ENCODE measurements around the gene PRKCE. TPM values are rescaled to one million over a fixed set of nuclear protein-coding genes. Genes with fewer than 3 reads are reported as not detected.

PRKCE gene
- total and polyA plus RNA-seq, 2 of the 8 experiments (the other 6 are each of a cell fraction or from before 2014, with no cell fraction given): 0.54 to 2.1 TPM

DNA sequence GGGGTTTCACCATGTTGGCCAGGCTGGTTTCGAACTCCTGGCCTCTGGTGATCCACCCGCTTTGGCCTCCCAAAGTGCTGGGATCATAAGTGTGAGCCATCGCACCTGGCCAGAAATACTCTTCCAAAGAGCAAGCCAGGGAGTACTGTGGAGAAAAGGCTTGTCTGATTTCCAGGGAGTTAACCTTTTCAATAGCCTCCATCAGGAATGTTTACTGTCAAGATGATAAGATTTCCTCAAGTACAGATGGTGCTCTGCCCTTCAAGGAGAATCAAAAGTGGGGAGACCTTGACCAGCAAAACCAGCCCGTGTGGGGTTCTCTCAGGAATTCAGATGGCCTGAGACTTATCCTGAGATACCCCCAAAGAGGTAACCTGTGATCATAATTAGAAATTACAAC is 237.2 kb downstream of the PRKCE start:
- Histone ChIP-seq H3K36me3 (ENCODE audit: control insufficient read depth in 2 of 4, insufficient read depth in 4 of 4, low read length in 3 of 4) (no peaks in the 10 kb centered on the region), H2BK5ac (ENCODE audit: low read depth, low read length) (no peak overlapping the region), H3K23ac (ENCODE audit: insufficient read length) (no peak overlapping the region), H3K9ac (replicated peaks in 1 of 4; ENCODE audit: extremely low read depth in 1 of 4, low read depth in 3 of 4, low read length in 3 of 4) (no peak overlapping the region), H3K14ac (ENCODE audit: insufficient read length) (no peak overlapping the region), H4K20me1 (replicated peaks in 1 of 2; ENCODE audit: control insufficient read depth in 1 of 2, insufficient read depth in 2 of 2, low read length in 2 of 2) (no peaks in the 10 kb centered on the region), H3K4me1 (replicated peaks in 1 of 4; ENCODE audit: control insufficient read depth in 3 of 4, insufficient read depth in 4 of 4, low read length in 3 of 4) (peaks cover 0 to 2% (median 0%) of the 10 kb centered on the region in 4 experiments; a peak in 2 of 7 replicates), H4K5ac (ENCODE audit: insufficient read length, low read depth, low read length) (no peak overlapping the region), H3K4ac (replicated peaks; ENCODE audit: insufficient read length, low read depth, low read length) (no peak overlapping the region), H3K56ac (replicated peaks; ENCODE audit: insufficient read length, low read depth, low read length) (no peak overlapping the region), H3K79me1 (ENCODE audit: low read depth, low read length) (no peaks in the 10 kb centered on the region), H2BK15ac (ENCODE audit: low read length) (no peak overlapping the region), H3K18ac (ENCODE audit: extremely low read depth, low read length) (no peak overlapping the region), H3K4me2 (ENCODE audit: insufficient read depth in 1 of 2, low read depth in 2 of 2, low read length in 2 of 2) (no peak overlapping the region), H3K27me3 (replicated peaks in 1 of 4; ENCODE audit: control insufficient read depth in 3 of 4, extremely low read depth in 1 of 4, insufficient read depth in 3 of 4, low read length in 3 of 4) (no peaks in the 10 kb centered on the region), H2BK20ac (ENCODE audit: low read length) (no peak overlapping the region), H2BK120ac (replicated peaks; ENCODE audit: low read depth, low read length) (no peak overlapping the region), H3K27ac (ENCODE audit: low read depth, low read length) (no peak overlapping the region), H4K8ac (ENCODE audit: extremely low read depth, insufficient read depth, low read length) (no peak overlapping the region), H3K9me3 (ENCODE audit: insufficient read depth in 2 of 2, low read depth in 1 of 2, low read length in 1 of 2) (no peaks in the 10 kb centered on the region), H2AFZ (ENCODE audit: low read length) (no peak overlapping the region), H4K91ac (replicated peaks; ENCODE audit: insufficient read length, low read length) (no peak overlapping the region), H2BK12ac (ENCODE audit: low read depth, low read length) (no peak overlapping the region), H3K4me3 (ENCODE audit: extremely low read depth in 1 of 4, insufficient read depth in 2 of 4, low read depth in 3 of 4, low read length in 4 of 4) (no peak overlapping the region), H3K23me2 (ENCODE audit: low read depth, low read length) (no peaks in the 10 kb centered on the region), H2AK5ac (ENCODE audit: low read depth, low read length) (no peak overlapping the region), H3K79me2 (ENCODE audit: control insufficient read depth in 1 of 2, insufficient read depth in 2 of 2, low read length in 2 of 2) (no peaks in the 10 kb centered on the region)
- ChIA-PET CTCF (ENCODE audit: partially characterized antibody) (interaction anchor here (0.6 to 1.9 kb wide), 5 partner anchors 16 to 145 kb away, joined by 3 to 6 read pairs (median 3); no protein-coding TSS in a partner anchor), POLR2A (ENCODE audit: partially characterized antibody) (no interaction called here)
- WGBS, 2 experiments (ENCODE audit: extremely low coverage in 1 of 2, insufficient coverage in 1 of 2, insufficient read length in 1 of 2, insufficient replicate concordance in 2 of 2, low coverage in 1 of 2, low lambda C conversion rate in 2 of 2, missing lambda C conversion rate in 1 of 2): 96% methylated on average over 4 of the region's 4 CpGs; no CpG with 5 or more reads in 1 of the 2 experiments
- no peak for DNase-seq (ENCODE audit: low read depth in 1 of 2, low spot score in 2 of 2)
- FAIRE-seq: no peak
- TF ChIP-seq CBX5 (IDR thresholded peaks at IDR 0.05; ENCODE audit: low read depth, low read length) (no peak), POU5F1 (IDR thresholded peaks at IDR 0.05; ENCODE audit: low read depth, low read length) (no peak), RXRA (IDR thresholded peaks at IDR 0.05; ENCODE audit: insufficient read depth, low read depth, low read length) (no peak), POLR2A (IDR thresholded peaks at IDR 0.05; ENCODE audit: control extremely low read depth in 1 of 2, low read depth in 2 of 2, low read length in 2 of 2) (no peak), SP2 (IDR thresholded peaks at IDR 0.05; ENCODE audit: low read length) (no peak), JUND (IDR thresholded peaks at IDR 0.05; ENCODE audit: low read length) (no peak), KDM1A (IDR thresholded peaks at IDR 0.05; ENCODE audit: borderline replicate concordance, low read length) (no peak), ASH2L (IDR thresholded peaks at IDR 0.05; ENCODE audit: low read length) (no peak), GABPA (IDR thresholded peaks at IDR 0.05; ENCODE audit: borderline replicate concordance, insufficient read depth, low read length) (no peak), CREB1 (IDR thresholded peaks at IDR 0.05) (no peak)
- TF ChIP-seq, protein P1, sequence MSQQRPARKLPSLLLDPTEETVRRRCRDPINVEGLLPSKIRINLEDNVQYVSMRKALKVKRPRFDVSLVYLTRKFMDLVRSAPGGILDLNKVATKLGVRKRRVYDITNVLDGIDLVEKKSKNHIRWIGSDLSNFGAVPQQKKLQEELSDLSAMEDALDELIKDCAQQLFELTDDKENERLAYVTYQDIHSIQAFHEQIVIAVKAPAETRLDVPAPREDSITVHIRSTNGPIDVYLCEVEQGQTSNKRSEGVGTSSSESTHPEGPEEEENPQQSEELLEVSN (IDR thresholded peaks at IDR 0.05): no peak
- TF ChIP-seq, protein P2, sequence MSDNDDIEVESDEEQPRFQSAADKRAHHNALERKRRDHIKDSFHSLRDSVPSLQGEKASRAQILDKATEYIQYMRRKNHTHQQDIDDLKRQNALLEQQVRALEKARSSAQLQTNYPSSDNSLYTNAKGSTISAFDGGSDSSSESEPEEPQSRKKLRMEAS (IDR thresholded peaks at IDR 0.05): no peak
